ENCODE measurements around the gene SNX25. TPM values are rescaled to one million over a fixed set of nuclear protein-coding genes. Genes with fewer than 3 reads are reported as not detected.

The SNX25 gene
- 10 to 100 TPM; 36.9 to 71.3 (median 42.7) TPM for total RNA-seq

DNA sequence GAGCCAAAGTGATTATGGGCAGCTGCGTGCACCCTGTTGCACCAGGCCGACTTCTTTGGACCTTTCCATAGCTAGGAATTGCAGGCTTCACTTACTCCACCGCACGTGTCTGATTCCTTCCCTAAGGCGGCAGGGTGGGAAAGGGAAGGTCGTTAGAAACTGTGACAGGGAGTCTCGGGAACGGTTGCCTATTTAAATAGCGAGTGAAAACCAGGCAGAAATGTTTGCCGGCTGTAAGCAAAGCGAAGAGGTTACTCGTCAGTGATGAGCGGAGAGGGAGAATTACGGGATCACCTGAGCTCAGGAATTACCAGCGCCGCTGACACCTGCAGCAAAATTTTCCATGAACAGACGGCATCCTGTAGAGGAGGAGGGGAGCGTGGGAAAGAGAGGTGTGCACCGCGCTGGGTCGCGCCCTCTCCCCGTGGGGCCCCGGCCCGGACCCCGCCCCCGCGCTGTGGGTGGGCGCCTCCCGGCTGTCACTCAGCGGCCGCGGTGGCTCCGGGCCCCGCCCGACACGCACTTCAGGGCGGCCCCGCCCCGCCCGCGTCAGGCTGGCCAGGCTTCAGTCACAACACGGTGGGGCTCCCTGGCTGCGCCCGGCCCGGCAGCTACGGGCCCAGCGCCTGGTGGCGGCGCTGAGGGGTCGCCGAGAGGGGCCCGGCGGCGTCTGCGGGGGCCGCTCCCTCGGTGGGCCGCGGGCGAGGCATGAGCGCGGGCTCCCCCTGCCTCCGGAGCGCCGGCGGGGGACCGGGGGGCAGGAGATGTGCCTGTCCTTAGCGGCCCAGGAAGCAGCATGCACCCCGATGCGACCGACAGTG, at the start of gene SNX25:
Gene SNX25 (plus strand): TSS at position 568 of the 821 bp plus-strand sequence. CDS start 229 bp downstream, at position 797.
- DNase-seq, result peak; percentile 93 to 94
- intact Hi-C loops (cut with DNase I), result no loop called here
- 1% methylated on average over 23 to 37 of the region's 72 CpGs for WGBS, 2 donors

DNA sequence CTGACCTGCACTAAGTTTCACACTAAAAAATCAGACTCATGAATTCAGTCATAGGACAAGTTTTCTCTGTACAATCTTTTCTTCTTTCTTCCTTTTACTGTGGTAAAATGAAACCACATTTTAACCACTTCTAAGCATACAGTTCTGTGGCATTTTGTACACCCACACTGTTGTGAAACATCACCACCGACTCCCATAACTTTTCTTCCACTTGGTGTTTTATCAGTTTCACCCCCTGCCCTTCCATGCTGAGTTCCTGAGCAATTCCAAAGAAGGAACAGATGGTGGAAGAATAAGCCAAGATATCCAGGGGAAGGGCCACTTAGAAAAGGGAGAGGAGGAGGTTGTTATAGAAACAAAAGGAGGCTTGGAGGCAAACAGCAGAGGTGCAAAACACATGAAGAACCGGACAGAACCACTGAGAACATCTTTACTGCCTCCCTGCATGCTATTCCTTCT, 43.8 kb upstream of the SNX25 start:
- H3K27me3 ChIP-seq, result no peaks in the 10 kb centered on the region
- intact Hi-C loops (cut with DNase I), result no loop called here
- H3K4me3 ChIP-seq (replicated peaks in 1 of 3), result no peak overlapping the region
- H3K9me3 ChIP-seq, result no peaks in the 10 kb centered on the region
- 63 to 73% methylated on average over 2 of the region's 2 CpGs for WGBS, 2 donors
- TF ChIP-seq, protein P1, sequence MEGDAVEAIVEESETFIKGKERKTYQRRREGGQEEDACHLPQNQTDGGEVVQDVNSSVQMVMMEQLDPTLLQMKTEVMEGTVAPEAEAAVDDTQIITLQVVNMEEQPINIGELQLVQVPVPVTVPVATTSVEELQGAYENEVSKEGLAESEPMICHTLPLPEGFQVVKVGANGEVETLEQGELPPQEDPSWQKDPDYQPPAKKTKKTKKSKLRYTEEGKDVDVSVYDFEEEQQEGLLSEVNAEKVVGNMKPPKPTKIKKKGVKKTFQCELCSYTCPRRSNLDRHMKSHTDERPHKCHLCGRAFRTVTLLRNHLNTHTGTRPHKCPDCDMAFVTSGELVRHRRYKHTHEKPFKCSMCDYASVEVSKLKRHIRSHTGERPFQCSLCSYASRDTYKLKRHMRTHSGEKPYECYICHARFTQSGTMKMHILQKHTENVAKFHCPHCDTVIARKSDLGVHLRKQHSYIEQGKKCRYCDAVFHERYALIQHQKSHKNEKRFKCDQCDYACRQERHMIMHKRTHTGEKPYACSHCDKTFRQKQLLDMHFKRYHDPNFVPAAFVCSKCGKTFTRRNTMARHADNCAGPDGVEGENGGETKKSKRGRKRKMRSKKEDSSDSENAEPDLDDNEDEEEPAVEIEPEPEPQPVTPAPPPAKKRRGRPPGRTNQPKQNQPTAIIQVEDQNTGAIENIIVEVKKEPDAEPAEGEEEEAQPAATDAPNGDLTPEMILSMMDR (IDR thresholded peaks at IDR 0.05), result no peak
- TF ChIP-seq POLR2A (IDR thresholded peaks at IDR 0.05), result no peak
- H3K36me3 ChIP-seq, result peaks cover 5 to 8% of the 10 kb centered on the region in 2 donors
- H3K27ac ChIP-seq, result no peak overlapping the region
- H3K4me1 ChIP-seq, result no peaks in the 10 kb centered on the region
- DNase-seq, result no peak

More for the DNA sequence above, at the start of gene SNX25:
- H3K4me1 ChIP-seq, result peaks cover 19 to 30% of the 10 kb centered on the region in 2 donors
- peak within 1 kb of the TSS; percentile 79 to 83 (median 81) for H3K27ac ChIP-seq
- H3K4me3 ChIP-seq (replicated peaks in 1 of 3), result peak within 1 kb of the TSS; percentile 30 to 74 (median 52)
- no peaks in the 10 kb centered on the region for H3K9me3 ChIP-seq
- no peaks in the 10 kb centered on the region for H3K36me3 ChIP-seq
- TF ChIP-seq POLR2A (IDR thresholded peaks at IDR 0.05), result peak; percentile 95 to 98
- TF ChIP-seq, protein P1 (IDR thresholded peaks at IDR 0.05), result peak in 3 of 6 experiments; percentile 23 to 54 (median 34)
- H3K27me3 ChIP-seq, result no peaks in the 10 kb centered on the region

DNA sequence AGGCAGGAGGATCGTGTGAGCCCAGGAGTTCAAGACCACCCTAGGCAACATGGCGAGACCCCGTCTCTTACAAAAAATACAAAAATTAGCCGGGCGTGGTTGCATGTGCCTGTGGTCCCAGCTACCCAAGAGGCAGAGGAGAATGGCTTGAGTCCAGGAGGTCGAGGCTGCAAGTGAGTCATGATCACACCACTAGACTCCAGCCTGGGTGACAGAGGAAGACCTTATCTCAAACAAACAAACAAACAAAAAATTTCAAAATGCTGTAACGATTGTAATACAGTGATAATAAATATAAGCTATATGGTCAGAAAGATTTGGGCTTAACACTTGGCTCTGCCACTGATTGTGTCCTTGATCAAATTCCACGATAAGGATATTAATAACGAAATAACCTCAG, 42.2 kb upstream of the SNX25 start:
- Histone ChIP-seq H3K36me3 (peaks cover 0 to 5% of the 10 kb centered on the region in 2 donors), H3K4me3 (replicated peaks in 1 of 3) (no peak overlapping the region), H3K27ac (no peak overlapping the region), H3K27me3 (no peaks in the 10 kb centered on the region), H3K4me1 (no peaks in the 10 kb centered on the region), H3K9me3 (no peaks in the 10 kb centered on the region)
- 87 to 89% methylated on average over 9 of the region's 9 CpGs for WGBS, 2 donors
- intact Hi-C loops (cut with DNase I), result no loop called here
- no peak for DNase-seq
- no peak for TF ChIP-seq POLR2A (IDR thresholded peaks at IDR 0.05)
- TF ChIP-seq, protein P1 (IDR thresholded peaks at IDR 0.05), result no peak

DNA sequence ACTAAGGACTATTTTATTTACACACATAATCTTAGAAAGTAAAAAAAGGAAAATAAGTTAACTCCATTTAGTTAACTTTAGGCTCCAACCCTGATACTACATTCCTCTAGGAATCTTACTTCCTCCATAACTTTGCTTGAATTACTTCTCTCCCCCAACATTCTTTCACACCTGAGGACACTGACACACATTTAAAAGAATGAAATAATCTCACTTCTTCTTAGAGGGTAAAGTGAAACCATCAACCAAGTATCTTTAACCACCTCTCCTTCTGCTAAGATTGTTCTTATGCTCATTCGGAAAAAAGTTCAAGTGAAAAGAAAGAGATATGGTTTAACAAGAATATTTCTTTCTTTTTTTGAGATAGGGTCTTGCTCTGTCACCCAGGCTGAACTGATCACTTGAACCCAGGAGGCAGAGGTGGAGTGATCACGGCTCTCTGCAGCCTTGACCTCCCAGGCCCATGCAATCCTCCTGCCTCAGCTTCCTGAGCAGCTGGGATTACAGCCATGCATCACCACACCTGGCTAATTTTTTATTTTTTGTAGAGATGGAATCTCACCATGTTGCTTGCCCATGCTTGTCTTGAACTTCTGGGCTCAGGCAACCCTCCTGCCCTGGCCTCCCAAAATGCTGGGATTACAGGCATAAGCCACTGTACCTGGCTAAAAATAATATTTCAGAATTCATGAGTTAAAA, 37.9 kb upstream of the SNX25 start:
- no peak overlapping the region for H3K27ac ChIP-seq
- no peaks in the 10 kb centered on the region for H3K36me3 ChIP-seq
- peak in 1 of 2 donors; percentile 11 for DNase-seq
- H3K4me1 ChIP-seq, result no peaks in the 10 kb centered on the region
- intact Hi-C loops (cut with DNase I), result no loop called here
- TF ChIP-seq, protein P1 (IDR thresholded peaks at IDR 0.05), result no peak
- H3K9me3 ChIP-seq, result no peaks in the 10 kb centered on the region
- no peak overlapping the region for H3K4me3 ChIP-seq (replicated peaks in 1 of 3)
- 90 to 91% methylated on average over 2 of the region's 2 CpGs for WGBS, 2 donors
- no peaks in the 10 kb centered on the region for H3K27me3 ChIP-seq
